K562 (cell line): Measurements from ENCODE around the gene SLC26A11. TPM values are rescaled to one million over a fixed set of nuclear protein-coding genes. Genes with fewer than 3 reads are reported as not detected.
A peak's percentile ranks its signal among the peaks of the same experiment; 100 is the strongest.

Source experiments
- ADNP ChIP-seq: fragments of 200-800 bp; sonication (Bioruptor generic); IDR thresholded peaks from 2 replicates; pipeline ENCODE4 v1.6.1; 2016; ENCODE audit warnings: missing genetic modification characterization, missing compliant biosample characterization
- ARHGAP35 ChIP-seq: fragments of 450-650 bp; IDR thresholded peaks from 2 replicates; pipeline ENCODE4 v1.6.1; 2018; ENCODE audit not compliant: partially characterized antibody
- BDP1 ChIP-seq: IDR thresholded peaks from 3 replicates; pipeline ENCODE4 v1.6.1; 2011; ENCODE audit not compliant: insufficient read length, insufficient read depth
- CBFB ChIP-seq: sonication (generic); formaldehyde crosslinking; IDR thresholded peaks from 2 replicates; pipeline ENCODE4 v1.4.0; 2020; ENCODE audit warnings: mild to moderate bottlenecking, missing genetic modification reagents
- ESRRB ChIP-seq: fragments of 250-450 bp; sonication (Bioruptor Pico); IDR thresholded peaks from 2 replicates; pipeline ENCODE4 v1.5.0; 2020; ENCODE audit warnings: mild to moderate bottlenecking, moderate library complexity, borderline replicate concordance
- GABPB2 ChIP-seq: fragments of 250-450 bp; sonication (Bioruptor Pico); conservative IDR thresholded peaks from 2 replicates; pipeline ENCODE4 v1.5.1; 2021; ENCODE audit warnings: mild to moderate bottlenecking
- MAFK ChIP-seq: IDR thresholded peaks from 2 replicates; pipeline ENCODE4 v1.6.1; 2011; ENCODE audit warnings: low read length, improper control_type of control experiment
- NRF1 ChIP-seq, 2 experiments: fragments of 450-650 bp; IDR thresholded peaks in 1 of 2; conservative IDR thresholded peaks in 1 of 2; 2 replicates each; pipeline ENCODE4 v1.6.1; 2014; ENCODE audit warnings: mild to moderate bottlenecking in 2 of 2
- POLR3G ChIP-seq: IDR thresholded peaks from 2 replicates; pipeline ENCODE4 v1.6.1; 2011; ENCODE audit not compliant: insufficient read length, insufficient replicate concordance; ENCODE audit errors: extremely low read depth
- RB1 ChIP-seq: fragments of 450-650 bp; IDR thresholded peaks from 2 replicates; pipeline ENCODE4 v1.6.1; 2017; ENCODE audit warnings: low read depth, mild to moderate bottlenecking
- SLC30A9 ChIP-seq: fragments of 250-450 bp; sonication (Bioruptor Pico); IDR thresholded peaks from 2 replicates; pipeline ENCODE4 v1.8.0; 2022; ENCODE audit warnings: mild to moderate bottlenecking, moderate library complexity
- ZNF24 ChIP-seq: fragments of 450-650 bp; IDR thresholded peaks from 2 replicates; pipeline ENCODE4 v1.6.1; 2016
- ZNF764 ChIP-seq: fragments of 250-450 bp; sonication (Bioruptor Pico); IDR thresholded peaks from 2 replicates; pipeline ENCODE4 v1.4.0; 2020; ENCODE audit warnings: low read depth, mild to moderate bottlenecking, moderate library complexity
- polyA plus RNA-seq, 8 experiments: library from polyadenylated mRNA; depleted of rRNA in 4 of 8; stranded (reverse) in 5 of 8; unstranded in 3 of 8; fragments of >200 nt; fragmentation: Nextera tagmentation in 2 of 8; fragmentation: Illumina TruSeq in 1 of 8; extraction: Ambion mirVana in 2 of 8; extraction: Trizol in 1 of 8; gene quantifications; 2 replicates each; pipeline versions ENCODE4 v1.2.1 to v1.2.3, GENCODE V29; 2011 to 2014; ENCODE audit warnings: inconsistent platforms in 1 of 8, missing spikeins in 1 of 8
- total RNA-seq, 7 experiments: library from RNA; depleted of rRNA in 6 of 7; stranded (reverse); fragments of >200 nt in 6 of 7; fragmentation: Illumina TruSeq in 2 of 7; extraction: Trizol in 2 of 7; gene quantifications; 2 replicates each; pipeline versions ENCODE4 v1.2.1 to v1.2.3, GENCODE V29; 2011 to 2021; ENCODE audit warnings: low replicate concordance in 1 of 7
- TF ChIP-seq, protein P1 (sequence below): fragments of 150-350 bp; IDR thresholded peaks from 2 replicates; pipeline ENCODE4 v1.6.1; 2014; ENCODE audit warnings: low read depth, mild to moderate bottlenecking, low read length, borderline replicate concordance
- TF ChIP-seq, protein P2 (sequence below): IDR thresholded peaks from 2 replicates; pipeline ENCODE4 v1.6.1; 2011; ENCODE audit warnings: borderline replicate concordance, low read depth, mild to moderate bottlenecking, moderate library complexity, low read length; ENCODE audit not compliant: insufficient read depth, poor library complexity, severe bottlenecking
- TF ChIP-seq, protein P3 (sequence below): fragments of 450-650 bp; conservative IDR thresholded peaks from 2 replicates; pipeline ENCODE4 v1.6.1; 2016; ENCODE audit warnings: missing genetic modification characterization, low read depth, mild to moderate bottlenecking, missing compliant biosample characterization, moderate library complexity
- TF ChIP-seq, protein P4 (sequence below), 2 experiments: fragments of 200-800 bp in 1 of 2; sonication (Bioruptor generic) in 1 of 2; sonication (generic) in 1 of 2; formaldehyde crosslinking in 1 of 2; IDR thresholded peaks in 1 of 2; conservative IDR thresholded peaks in 1 of 2; 2 replicates each; pipeline versions ENCODE4 v1.5.0 to v1.6.1; 2016 to 2020; ENCODE audit warnings: missing compliant biosample characterization in 1 of 2, missing genetic modification characterization in 1 of 2, missing genetic modification reagents in 1 of 2
- TF ChIP-seq, protein P5 (sequence below): fragments of 250-450 bp; sonication (Bioruptor Pico); IDR thresholded peaks from 2 replicates; pipeline ENCODE4 v1.4.0; 2020

Gene SLC26A11
- total and polyA plus RNA-seq, 9 of the 15 experiments (the other 6 are each of a cell fraction or from before 2014, with no cell fraction given): 0.06 to 3.1 (median 1.2) TPM; not detected in 1

DNA sequence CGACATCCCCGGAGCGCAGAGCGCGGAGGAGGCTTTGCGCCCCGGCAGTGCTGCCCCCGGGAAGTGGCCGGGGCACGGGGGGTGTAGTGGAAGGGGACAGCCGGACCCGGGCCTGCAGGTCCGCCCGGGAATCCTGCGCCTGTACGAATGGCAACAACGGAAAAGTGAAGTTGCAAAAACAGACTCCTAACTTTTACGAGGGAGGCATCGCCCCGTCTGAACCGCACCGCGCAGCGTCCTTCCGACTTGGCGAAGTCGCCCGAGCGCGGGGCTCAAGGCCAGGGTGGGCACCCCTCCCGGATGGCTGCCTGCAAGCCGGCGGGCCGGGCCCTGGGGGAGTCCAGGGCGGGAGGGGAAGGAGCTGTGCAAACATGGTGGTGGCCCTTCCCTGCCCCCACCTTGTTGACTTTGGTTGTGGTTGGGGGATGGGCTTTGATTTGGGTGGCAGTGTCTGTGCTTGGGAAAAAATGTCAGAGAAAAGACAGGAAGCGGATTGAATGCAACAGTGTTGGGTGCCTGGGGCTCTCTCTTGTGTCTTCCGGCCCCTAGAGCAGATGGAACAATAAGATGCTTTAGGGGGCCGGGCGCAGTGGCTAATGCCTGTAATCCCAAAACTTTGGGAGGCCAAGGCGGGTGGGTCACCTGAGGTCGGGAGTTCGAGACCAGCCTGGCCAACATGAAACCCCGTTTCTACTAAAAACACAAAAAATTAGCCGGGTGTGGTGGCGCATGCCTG, 41.1 kb downstream of the SLC26A11 start (continued):
- TF ChIP-seq, protein P1, sequence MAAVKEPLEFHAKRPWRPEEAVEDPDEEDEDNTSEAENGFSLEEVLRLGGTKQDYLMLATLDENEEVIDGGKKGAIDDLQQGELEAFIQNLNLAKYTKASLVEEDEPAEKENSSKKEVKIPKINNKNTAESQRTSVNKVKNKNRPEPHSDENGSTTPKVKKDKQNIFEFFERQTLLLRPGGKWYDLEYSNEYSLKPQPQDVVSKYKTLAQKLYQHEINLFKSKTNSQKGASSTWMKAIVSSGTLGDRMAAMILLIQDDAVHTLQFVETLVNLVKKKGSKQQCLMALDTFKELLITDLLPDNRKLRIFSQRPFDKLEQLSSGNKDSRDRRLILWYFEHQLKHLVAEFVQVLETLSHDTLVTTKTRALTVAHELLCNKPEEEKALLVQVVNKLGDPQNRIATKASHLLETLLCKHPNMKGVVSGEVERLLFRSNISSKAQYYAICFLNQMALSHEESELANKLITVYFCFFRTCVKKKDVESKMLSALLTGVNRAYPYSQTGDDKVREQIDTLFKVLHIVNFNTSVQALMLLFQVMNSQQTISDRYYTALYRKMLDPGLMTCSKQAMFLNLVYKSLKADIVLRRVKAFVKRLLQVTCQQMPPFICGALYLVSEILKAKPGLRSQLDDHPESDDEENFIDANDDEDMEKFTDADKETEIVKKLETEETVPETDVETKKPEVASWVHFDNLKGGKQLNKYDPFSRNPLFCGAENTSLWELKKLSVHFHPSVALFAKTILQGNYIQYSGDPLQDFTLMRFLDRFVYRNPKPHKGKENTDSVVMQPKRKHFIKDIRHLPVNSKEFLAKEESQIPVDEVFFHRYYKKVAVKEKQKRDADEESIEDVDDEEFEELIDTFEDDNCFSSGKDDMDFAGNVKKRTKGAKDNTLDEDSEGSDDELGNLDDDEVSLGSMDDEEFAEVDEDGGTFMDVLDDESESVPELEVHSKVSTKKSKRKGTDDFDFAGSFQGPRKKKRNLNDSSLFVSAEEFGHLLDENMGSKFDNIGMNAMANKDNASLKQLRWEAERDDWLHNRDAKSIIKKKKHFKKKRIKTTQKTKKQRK: no peak
- no peak for TF ChIP-seq ESRRB (CRISPR knock-in tag)
- TF ChIP-seq SLC30A9 (CRISPR knock-in tag): no peak
- TF ChIP-seq BDP1: no peak
- TF ChIP-seq NRF1 (conservative IDR thresholded peaks at IDR 0.05 in 1 of 2, IDR thresholded peaks at IDR 0.05 in 1 of 2): 0 out of 4 replicates have a peak, but pooled peaks of 1 of the 2 experiments have one; percentile 9
- no peak for TF ChIP-seq ZNF764 (CRISPR knock-in tag)
- TF ChIP-seq RB1: no peak
- TF ChIP-seq, protein P2, sequence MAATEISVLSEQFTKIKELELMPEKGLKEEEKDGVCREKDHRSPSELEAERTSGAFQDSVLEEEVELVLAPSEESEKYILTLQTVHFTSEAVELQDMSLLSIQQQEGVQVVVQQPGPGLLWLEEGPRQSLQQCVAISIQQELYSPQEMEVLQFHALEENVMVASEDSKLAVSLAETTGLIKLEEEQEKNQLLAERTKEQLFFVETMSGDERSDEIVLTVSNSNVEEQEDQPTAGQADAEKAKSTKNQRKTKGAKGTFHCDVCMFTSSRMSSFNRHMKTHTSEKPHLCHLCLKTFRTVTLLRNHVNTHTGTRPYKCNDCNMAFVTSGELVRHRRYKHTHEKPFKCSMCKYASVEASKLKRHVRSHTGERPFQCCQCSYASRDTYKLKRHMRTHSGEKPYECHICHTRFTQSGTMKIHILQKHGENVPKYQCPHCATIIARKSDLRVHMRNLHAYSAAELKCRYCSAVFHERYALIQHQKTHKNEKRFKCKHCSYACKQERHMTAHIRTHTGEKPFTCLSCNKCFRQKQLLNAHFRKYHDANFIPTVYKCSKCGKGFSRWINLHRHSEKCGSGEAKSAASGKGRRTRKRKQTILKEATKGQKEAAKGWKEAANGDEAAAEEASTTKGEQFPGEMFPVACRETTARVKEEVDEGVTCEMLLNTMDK: no peak
- no peak for TF ChIP-seq GABPB2
- TF ChIP-seq MAFK: no peak
- TF ChIP-seq, protein P3, sequence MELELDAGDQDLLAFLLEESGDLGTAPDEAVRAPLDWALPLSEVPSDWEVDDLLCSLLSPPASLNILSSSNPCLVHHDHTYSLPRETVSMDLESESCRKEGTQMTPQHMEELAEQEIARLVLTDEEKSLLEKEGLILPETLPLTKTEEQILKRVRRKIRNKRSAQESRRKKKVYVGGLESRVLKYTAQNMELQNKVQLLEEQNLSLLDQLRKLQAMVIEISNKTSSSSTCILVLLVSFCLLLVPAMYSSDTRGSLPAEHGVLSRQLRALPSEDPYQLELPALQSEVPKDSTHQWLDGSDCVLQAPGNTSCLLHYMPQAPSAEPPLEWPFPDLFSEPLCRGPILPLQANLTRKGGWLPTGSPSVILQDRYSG (tag): no peak
- TF ChIP-seq POLR3G: no peak
- no peak for TF ChIP-seq CBFB (CRISPR knock-in tag)
- TF ChIP-seq, protein P4, sequence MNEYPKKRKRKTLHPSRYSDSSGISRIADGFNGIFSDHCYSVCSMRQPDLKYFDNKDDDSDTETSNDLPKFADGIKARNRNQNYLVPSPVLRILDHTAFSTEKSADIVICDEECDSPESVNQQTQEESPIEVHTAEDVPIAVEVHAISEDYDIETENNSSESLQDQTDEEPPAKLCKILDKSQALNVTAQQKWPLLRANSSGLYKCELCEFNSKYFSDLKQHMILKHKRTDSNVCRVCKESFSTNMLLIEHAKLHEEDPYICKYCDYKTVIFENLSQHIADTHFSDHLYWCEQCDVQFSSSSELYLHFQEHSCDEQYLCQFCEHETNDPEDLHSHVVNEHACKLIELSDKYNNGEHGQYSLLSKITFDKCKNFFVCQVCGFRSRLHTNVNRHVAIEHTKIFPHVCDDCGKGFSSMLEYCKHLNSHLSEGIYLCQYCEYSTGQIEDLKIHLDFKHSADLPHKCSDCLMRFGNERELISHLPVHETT (CRISPR knock-in tag; conservative IDR thresholded peaks at IDR 0.05 in 1 of 2, IDR thresholded peaks at IDR 0.05 in 1 of 2): peak in 1 of 2 experiments; percentile 50; a peak in 1 of 4 replicates
- peak; percentile 75; the same call in 1 of the 2 replicates for TF ChIP-seq ADNP (tag)
- no peak; the same call in 1 of the 2 replicates for TF ChIP-seq ZNF24
- no peak for TF ChIP-seq ARHGAP35
- TF ChIP-seq, protein P5, sequence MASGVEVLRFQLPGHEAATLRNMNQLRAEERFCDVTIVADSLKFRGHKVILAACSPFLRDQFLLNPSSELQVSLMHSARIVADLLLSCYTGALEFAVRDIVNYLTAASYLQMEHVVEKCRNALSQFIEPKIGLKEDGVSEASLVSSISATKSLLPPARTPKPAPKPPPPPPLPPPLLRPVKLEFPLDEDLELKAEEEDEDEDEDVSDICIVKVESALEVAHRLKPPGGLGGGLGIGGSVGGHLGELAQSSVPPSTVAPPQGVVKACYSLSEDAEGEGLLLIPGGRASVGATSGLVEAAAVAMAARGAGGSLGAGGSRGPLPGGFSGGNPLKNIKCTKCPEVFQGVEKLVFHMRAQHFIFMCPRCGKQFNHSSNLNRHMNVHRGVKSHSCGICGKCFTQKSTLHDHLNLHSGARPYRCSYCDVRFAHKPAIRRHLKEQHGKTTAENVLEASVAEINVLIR (CRISPR knock-in tag): no peak
